Heart right ventricle (tissue), 16 donors: Measurements from ENCODE around the gene MGA. TPM values are rescaled to one million over a fixed set of nuclear protein-coding genes. Genes with fewer than 3 reads are reported as not detected.

Source experiments
- ATAC-seq, 8 donors: fragments of 200-7000 bp; cut with Tn5 transposase; one replicate each; pipeline ENCODE4 v1.9.1; 2020; ENCODE audit warnings: mild to moderate bottlenecking in 8 of 8, moderate library complexity in 8 of 8, moderate number of reproducible peaks in 1 of 8
- DNase-seq, 2 donors: peaks; one replicate each; pipeline ENCODE4 v3.0.0-alpha.2; 2020
- H3K27ac ChIP-seq, 10 donors: fragments of 200-600 bp; sonication (generic) in 2 of 10; one replicate each; pipeline versions ENCODE4 v1.5.0 to v1.8.0; 2020 to 2022; ENCODE audit warnings: mild to moderate bottlenecking in 3 of 10
- H3K27me3 ChIP-seq, 7 donors: fragments of 200-600 bp; one replicate each; pipeline ENCODE4 v1.8.0; 2021 to 2022; ENCODE audit warnings: mild to moderate bottlenecking in 2 of 7
- H3K36me3 ChIP-seq, 9 donors: fragments of 200-600 bp; sonication (generic) in 1 of 9; one replicate each; pipeline versions ENCODE4 v1.5.0 to v1.8.0; 2020 to 2022; ENCODE audit warnings: mild to moderate bottlenecking in 2 of 9
- H3K4me1 ChIP-seq, 9 donors: fragments of 200-600 bp; sonication (generic) in 1 of 9; one replicate each; pipeline versions ENCODE4 v1.5.0 to v1.8.0; 2020 to 2022; ENCODE audit warnings: mild to moderate bottlenecking in 4 of 9
- H3K4me3 ChIP-seq, 10 donors: fragments of 200-600 bp; sonication (generic) in 2 of 10; one replicate each; pipeline versions ENCODE4 v1.5.0 to v1.8.0; 2020 to 2022; ENCODE audit warnings: mild to moderate bottlenecking in 7 of 10, moderate library complexity in 2 of 10
- H3K9me3 ChIP-seq, 11 donors: fragments of 200-600 bp in 10 of 11; sonication (generic) in 2 of 11; one replicate each; pipeline versions ENCODE4 v1.5.0 to v1.8.0; 2013 to 2022; ENCODE audit warnings: mild to moderate bottlenecking in 2 of 11, control low read depth in 1 of 11, moderate library complexity in 1 of 11
- WGBS, 2 donors: extraction: QIAGEN DNeasy Blood & Tissue Kit; methylation state at CpG; one replicate each; pipeline ENCODE4 v1.1.7; 2013; ENCODE audit warnings: inconsistent platforms in 1 of 2; 5-methylcytosine and 5-hydroxymethylcytosine counted together
- intact Hi-C, 10 donors: fragments of 100-400 bp; cut with DNase I; formaldehyde crosslinking; loops; one replicate each; pipeline versions ENCODE4 v1.11.1 to v1.14.2; 2022
- polyA plus RNA-seq, 2 donors: library from polyadenylated mRNA; stranded (reverse); fragments of 200-250 nt; gene quantifications; one replicate each; pipeline ENCODE4 v1.2.3, GENCODE V29; 2013
- total RNA-seq, 10 donors: library from RNA; stranded (reverse); fragmentation: NEBNext Ultra II Directional in 3 of 10; extraction: Animal tissue kit (Norgen Biotek cat#: 25700) in 3 of 10; gene quantifications; one replicate each; pipeline versions ENCODE4 v1.2.1 to v1.2.4, GENCODE V29; 2021 to 2023
- TF ChIP-seq, protein P1 (sequence below), 9 donors: fragments of 200-600 bp; sonication (generic) in 2 of 9; IDR thresholded peaks; one replicate each; pipeline versions ENCODE4 v1.5.0 to v1.8.0; 2021 to 2022; ENCODE audit warnings: antibody characterized with exemption in 9 of 9, mild to moderate bottlenecking in 5 of 9, moderate library complexity in 1 of 9
- donor health status: Arrhythmogenic right ventricular cardiomyopathy.
- donor health status: ischemic (EF 13 %, LVEDD 7.1; RV severe dilation, severe dysfunction).
- donor health status: healthy with polysubstance abuse.
- donor health status: DM: no; HTN: yes; CAD: no.
- donor health status: DM: no; HTN: no; CAD: no.
- donor health status: ischemic (EF 25% LVEDD 6.9; RV normal size, moderate dysfunction).
- donor health status: ischemic (EF 25% LVEDD 5.7; RV mildly dilated, moderate dysfunction).
- donor health status: healthy.
- donor health status: DM: yes; HTN: yes; CAD: no.
- donor health status: Ischemic cardiomyopathy.
- donor health status: ischemic (EF 35%, LVEDD 5.7; RV mildly dilated, moderate dysfunction).
- donor health status: nonischemic (EF 11% LVEDD 7.7; RV severe dilation, severe dysfunction).
- donor health status: DM: yes; HTN: yes; CAD: no.
- donor health status: PGD.
- donor health status: ischemic (EF 29% LVEDD 5.4; RV normal size, mild dysfunction).
- donor health status: nonischemic (EF 23%, LVEDD 6.1; RV moderate dilation, normal function).

Gene MGA
- total and polyA plus RNA-seq, 12 donors: 1.6 to 45.3 (median 34.4) TPM

- Histone ChIP-seq H3K36me3 (no peaks in the 10 kb centered on the region), H3K4me1 (peaks cover 0 to 22% (median 15%) of the 10 kb centered on the region in 9 donors), H3K9me3 (peaks cover 0 to 10% (median 4%) of the 10 kb centered on the region in 11 donors), H3K27me3 (no peaks in the 10 kb centered on the region), H3K4me3 (no peak overlapping the region), H3K27ac (no peak overlapping the region)
- intact Hi-C loops: loop anchor here in 2 of 10 donors (5.0 kb wide), 2 partner anchors 34 to 39 kb away; partner anchors contain the start of gene MGA (in 1 of the 2)
- ATAC-seq: no peak
- 70 to 79% methylated on average over 4 of the region's 4 CpGs for WGBS, 2 donors
- no peak for DNase-seq
- TF ChIP-seq, protein P1, sequence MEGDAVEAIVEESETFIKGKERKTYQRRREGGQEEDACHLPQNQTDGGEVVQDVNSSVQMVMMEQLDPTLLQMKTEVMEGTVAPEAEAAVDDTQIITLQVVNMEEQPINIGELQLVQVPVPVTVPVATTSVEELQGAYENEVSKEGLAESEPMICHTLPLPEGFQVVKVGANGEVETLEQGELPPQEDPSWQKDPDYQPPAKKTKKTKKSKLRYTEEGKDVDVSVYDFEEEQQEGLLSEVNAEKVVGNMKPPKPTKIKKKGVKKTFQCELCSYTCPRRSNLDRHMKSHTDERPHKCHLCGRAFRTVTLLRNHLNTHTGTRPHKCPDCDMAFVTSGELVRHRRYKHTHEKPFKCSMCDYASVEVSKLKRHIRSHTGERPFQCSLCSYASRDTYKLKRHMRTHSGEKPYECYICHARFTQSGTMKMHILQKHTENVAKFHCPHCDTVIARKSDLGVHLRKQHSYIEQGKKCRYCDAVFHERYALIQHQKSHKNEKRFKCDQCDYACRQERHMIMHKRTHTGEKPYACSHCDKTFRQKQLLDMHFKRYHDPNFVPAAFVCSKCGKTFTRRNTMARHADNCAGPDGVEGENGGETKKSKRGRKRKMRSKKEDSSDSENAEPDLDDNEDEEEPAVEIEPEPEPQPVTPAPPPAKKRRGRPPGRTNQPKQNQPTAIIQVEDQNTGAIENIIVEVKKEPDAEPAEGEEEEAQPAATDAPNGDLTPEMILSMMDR (IDR thresholded peaks at IDR 0.05): no peak
Measured at GRCh38 chr15:41622901-41623300, 37.3 kb upstream of the MGA start.

- no peak for ATAC-seq
- TF ChIP-seq, protein P1 (IDR thresholded peaks at IDR 0.05): no peak
- no peak overlapping the region for H3K27ac ChIP-seq
- intact Hi-C loops: no loop called here
- DNase-seq: no peak
- peaks cover 0 to 15% (median under 1%) of the 10 kb centered on the region in 9 donors for H3K4me1 ChIP-seq
- H3K9me3 ChIP-seq: no peaks in the 10 kb centered on the region
- no peak overlapping the region for H3K4me3 ChIP-seq
- H3K27me3 ChIP-seq: no peaks in the 10 kb centered on the region
- no peaks in the 10 kb centered on the region for H3K36me3 ChIP-seq
- 97 to 100% methylated on average over 1 of the region's 1 CpG for WGBS, 2 donors
Measured at GRCh38 chr15:41627203-41627602, 33.0 kb upstream of the MGA start.

- no peaks in the 10 kb centered on the region for H3K27me3 ChIP-seq
- H3K4me3 ChIP-seq: no peak overlapping the region
- peaks cover 0 to 26% (median 7%) of the 10 kb centered on the region in 9 donors for H3K4me1 ChIP-seq
- 92% methylated on average over 4 of the region's 4 CpGs for WGBS, 2 donors
- DNase-seq (no peak), ATAC-seq (no peak)
- H3K36me3 ChIP-seq: no peaks in the 10 kb centered on the region
- no peaks in the 10 kb centered on the region for H3K9me3 ChIP-seq
- no peak overlapping the region for H3K27ac ChIP-seq
- intact Hi-C loops: no loop called here
- TF ChIP-seq, protein P1 (IDR thresholded peaks at IDR 0.05): no peak
Measured at GRCh38 chr15:41629463-41629862, 30.7 kb upstream of the MGA start.

DNA sequence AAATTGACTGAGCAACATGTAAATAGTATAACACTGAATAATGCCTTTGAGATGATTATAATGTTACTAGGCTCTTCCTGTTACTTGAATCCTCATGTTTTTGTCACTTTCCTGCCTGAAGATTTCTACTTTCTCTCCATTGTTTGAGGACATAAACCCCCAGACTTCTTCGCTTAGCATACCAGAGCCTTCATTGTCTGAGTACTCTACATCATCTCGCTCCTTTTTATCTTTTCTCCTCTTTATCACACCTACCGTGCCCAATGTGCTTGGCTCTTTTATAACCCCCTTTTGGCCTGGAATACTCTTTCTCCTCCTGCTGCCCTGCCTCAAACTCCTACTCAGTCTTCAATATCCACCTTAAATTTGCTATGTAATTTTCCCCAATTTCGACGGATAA lies 30.3 kb upstream of the MGA start:
- Histone ChIP-seq H3K36me3 (no peaks in the 10 kb centered on the region), H3K4me3 (no peak overlapping the region), H3K4me1 (peaks cover 0 to 26% (median 7%) of the 10 kb centered on the region in 9 donors), H3K9me3 (no peaks in the 10 kb centered on the region), H3K27ac (no peak overlapping the region), H3K27me3 (no peaks in the 10 kb centered on the region)
- TF ChIP-seq, protein P1 (IDR thresholded peaks at IDR 0.05): no peak
- WGBS, 2 donors: 70 to 73% methylated on average over 5 of the region's 5 CpGs
- intact Hi-C loops: no loop called here
- DNase-seq (no peak), ATAC-seq (no peak)
